HCT116 (cell line): ENCODE measurements around the gene EMC10. TPM values are rescaled to one million over a fixed set of nuclear protein-coding genes. Genes with fewer than 3 reads are reported as not detected.

ENCODE experiments used
- ATAC-seq: fragments of 200-7000 bp; cut with Tn5 transposase; 2 replicates; pipeline ENCODE4 v1.9.1; 2020; ENCODE audit warnings: mild to moderate bottlenecking, moderate library complexity
- BruUV-seq: library from RNA; stranded (reverse); fragments of 400-500 nt; replicated peaks from 2 replicates; lab custom pipeline; 2021; lab: Mats Ljungman, UMichigan
- CTCF ChIA-PET: fragments of 300-600 bp; sonication (Branson Sonifier 250); formaldehyde crosslinking; loops from one replicate; lab custom pipeline; 2021; ENCODE audit warnings: antibody characterized with exemption; lab: Charles Lee
- POLR2A ChIA-PET: fragments of 300-600, 350-600 bp; sonication (Branson Sonifier 250); formaldehyde crosslinking; loops from one replicate; lab custom pipeline; 2021; ENCODE audit warnings: antibody characterized with exemption; lab: Charles Lee
- RAD21 ChIA-PET, 2 experiments: fragments of 300-600 bp; sonication (Branson Sonifier 250); formaldehyde crosslinking; loops; one replicate each; lab custom pipeline; 2023; ENCODE audit warnings: low total read pairs in 2 of 2; ENCODE audit not compliant: uncharacterized antibody in 2 of 2, unreplicated experiment in 2 of 2, low non-redundant PET in 1 of 2; lab: Charles Lee
- DNase-seq: peaks from one replicate; pipeline ENCODE4 v3.0.0-alpha.2; 2010; ENCODE audit warnings: low read depth, low spot score
- H2AFZ ChIP-seq: fragments of 200-600 bp; shearing (Covaris generic), sonication (generic); 2 replicates; pipeline ENCODE4 v1.6.1; 2017; ENCODE audit warnings: low read depth, mixed run types, mixed read lengths, antibody characterized with exemption, low read length; ENCODE audit not compliant: poor library complexity, severe bottlenecking
- H3K27ac ChIP-seq: 2 replicates; pipeline ENCODE4 v1.5.1; 2012; ENCODE audit warnings: low read depth, low read length
- H3K27me3 ChIP-seq: fragments of 200-600 bp; sonication (generic); 2 replicates; pipeline ENCODE4 v1.6.1; 2016; ENCODE audit warnings: mixed run types, low read length, mixed read lengths; ENCODE audit not compliant: insufficient read depth
- H3K36me3 ChIP-seq, 2 experiments: fragments of 200-500 bp in 1 of 2; fragments of 200-600 bp in 1 of 2; sonication (Bioruptor generic) in 1 of 2; sonication (generic) in 1 of 2; 2 replicates each; pipeline versions ENCODE4 v1.5.1 to v1.6.1; 2014 to 2016; ENCODE audit warnings: low read length in 2 of 2, inconsistent platforms in 1 of 2, mixed read lengths in 1 of 2, mixed run types in 1 of 2; ENCODE audit not compliant: insufficient read depth in 2 of 2, control insufficient read depth in 1 of 2
- H3K4me1 ChIP-seq, 2 experiments: fragments of 200-600 bp in 1 of 2; sonication (generic) in 1 of 2; 2 replicates each; pipeline versions ENCODE4 v1.5.1 to v1.6.1; 2012 to 2017; ENCODE audit warnings: low read length in 2 of 2, inconsistent platforms in 1 of 2, mild to moderate bottlenecking in 1 of 2, mixed read lengths in 1 of 2, mixed run types in 1 of 2, moderate library complexity in 1 of 2; ENCODE audit not compliant: insufficient read depth in 2 of 2, control insufficient read depth in 1 of 2
- H3K4me2 ChIP-seq: fragments of 200-600 bp; sonication (generic); 2 replicates; pipeline ENCODE4 v1.6.1; 2017; ENCODE audit warnings: mixed run types, low read length, mixed read lengths
- H3K4me3 ChIP-seq, 2 experiments: fragments of 200-600 bp in 1 of 2; sonication (generic) in 1 of 2; replicated peaks in 1 of 2; 2 replicates each; pipeline ENCODE4 v1.5.1; 2011 to 2016; ENCODE audit warnings: low read length in 2 of 2, control low read depth in 1 of 2, low read depth in 1 of 2, mild to moderate bottlenecking in 1 of 2, mixed read lengths in 1 of 2, mixed run types in 1 of 2
- H3K79me2 ChIP-seq: fragments of 200-600 bp; sonication (generic); 2 replicates; pipeline ENCODE4 v1.6.1; 2017; ENCODE audit warnings: mild to moderate bottlenecking, mixed run types, low read length, moderate library complexity, mixed read lengths; ENCODE audit not compliant: insufficient read depth
- H3K9ac ChIP-seq: fragments of 200-600 bp; sonication (generic); 2 replicates; pipeline ENCODE4 v1.6.1; 2016; ENCODE audit warnings: low read length, mixed read lengths
- H3K9me2 ChIP-seq: fragments of 200-600 bp; sonication (generic), shearing (Covaris generic); 2 replicates; pipeline ENCODE4 v1.6.1; 2017; ENCODE audit warnings: mixed run types, mild to moderate bottlenecking, moderate library complexity; ENCODE audit not compliant: insufficient read depth
- H3K9me3 ChIP-seq, 2 experiments: fragments of 200-500 bp in 1 of 2; fragments of 200-600 bp in 1 of 2; sonication (Bioruptor generic) in 1 of 2; sonication (generic) in 1 of 2; 2 replicates each; pipeline ENCODE4 v1.6.1; 2014 to 2017; ENCODE audit warnings: low read length in 2 of 2, mixed read lengths in 2 of 2, inconsistent platforms in 1 of 2, low read depth in 1 of 2, mild to moderate bottlenecking in 1 of 2, mixed run types in 1 of 2, moderate library complexity in 1 of 2; ENCODE audit not compliant: control insufficient read depth in 1 of 2, insufficient read depth in 1 of 2
- H4K20me1 ChIP-seq: fragments of 200-600 bp; sonication (generic), shearing (Covaris generic); 2 replicates; pipeline ENCODE4 v1.6.1; 2017; ENCODE audit warnings: mixed run types, mild to moderate bottlenecking, moderate library complexity; ENCODE audit not compliant: insufficient read depth
- CEBPB ChIP-seq: IDR thresholded peaks from 2 replicates; pipeline ENCODE4 v1.6.1; 2012; ENCODE audit warnings: low read depth
- CTCF ChIP-seq, 3 experiments: fragments of 200-600 bp in 1 of 3; sonication (generic) in 1 of 3; IDR thresholded peaks in 2 of 3; conservative IDR thresholded peaks in 1 of 3; 2 replicates each; pipeline ENCODE4 v1.5.1; 2012 to 2017; ENCODE audit warnings: low read depth in 2 of 3, low read length in 2 of 3, antibody characterized with exemption in 1 of 3, borderline replicate concordance in 1 of 3, control low read depth in 1 of 3, mild to moderate bottlenecking in 1 of 3, mixed read lengths in 1 of 3, mixed run types in 1 of 3, moderate library complexity in 1 of 3; ENCODE audit not compliant: insufficient read depth in 1 of 3
- EZH2phosphoT487 ChIP-seq: fragments of 200-600 bp; IDR thresholded peaks from 2 replicates; pipeline ENCODE4 v1.6.1; 2018; ENCODE audit warnings: antibody characterized with exemption, borderline replicate concordance
- FOSL1 ChIP-seq: IDR thresholded peaks from 2 replicates; pipeline ENCODE4 v1.6.1; 2012; ENCODE audit warnings: low read depth
- POLR2A ChIP-seq: IDR thresholded peaks from 2 replicates; pipeline ENCODE4 v1.7.0; 2011; ENCODE audit warnings: borderline replicate concordance; ENCODE audit not compliant: insufficient read depth, insufficient read length; ENCODE audit errors: extremely low read depth
- POLR2AphosphoS5 ChIP-seq: IDR thresholded peaks from 2 replicates; pipeline ENCODE4 v1.6.1; 2011; ENCODE audit warnings: mild to moderate bottlenecking, low read depth, low read length, moderate library complexity
- SRF ChIP-seq: IDR thresholded peaks from 2 replicates; pipeline ENCODE4 v1.6.1; 2012; ENCODE audit warnings: low read depth
- TCF7L2 ChIP-seq: IDR thresholded peaks from 2 replicates; pipeline ENCODE4 v1.7.0; 2011; ENCODE audit warnings: borderline replicate concordance, inconsistent platforms; ENCODE audit not compliant: insufficient read depth, insufficient read length; ENCODE audit errors: extremely low read depth
- ZFX ChIP-seq: fragments of 450-650 bp; IDR thresholded peaks from 2 replicates; pipeline ENCODE4 v1.6.1; 2017
- ZNF274 ChIP-seq: fragments of 200-500 bp; sonication (Bioruptor generic); IDR thresholded peaks from 2 replicates; pipeline ENCODE4 v1.6.1; 2014; ENCODE audit warnings: mild to moderate bottlenecking, low read depth, low read length, inconsistent platforms
- intact Hi-C: fragments of 100-400 bp; cut with micrococcal nuclease; formaldehyde crosslinking; loops from 2 replicates; pipeline ENCODE4 v1.10.0; 2022
- total RNA-seq: library from RNA; stranded (reverse); gene quantifications from one replicate; pipeline ENCODE4 v1.2.1, GENCODE V29; 2021; ENCODE audit not compliant: unreplicated experiment
- TF ChIP-seq, protein P1 (sequence below): IDR thresholded peaks from 2 replicates; pipeline ENCODE4 v1.6.1; 2012
- TF ChIP-seq, protein P2 (sequence below): IDR thresholded peaks from 2 replicates; pipeline ENCODE4 v1.6.1; 2011; ENCODE audit warnings: mild to moderate bottlenecking, low read length, moderate library complexity; ENCODE audit not compliant: insufficient replicate concordance; ENCODE audit errors: extremely low read depth

EMC10 gene
- total RNA-seq, 1 experiment from 2014 or later, result 92.4 TPM

DNA sequence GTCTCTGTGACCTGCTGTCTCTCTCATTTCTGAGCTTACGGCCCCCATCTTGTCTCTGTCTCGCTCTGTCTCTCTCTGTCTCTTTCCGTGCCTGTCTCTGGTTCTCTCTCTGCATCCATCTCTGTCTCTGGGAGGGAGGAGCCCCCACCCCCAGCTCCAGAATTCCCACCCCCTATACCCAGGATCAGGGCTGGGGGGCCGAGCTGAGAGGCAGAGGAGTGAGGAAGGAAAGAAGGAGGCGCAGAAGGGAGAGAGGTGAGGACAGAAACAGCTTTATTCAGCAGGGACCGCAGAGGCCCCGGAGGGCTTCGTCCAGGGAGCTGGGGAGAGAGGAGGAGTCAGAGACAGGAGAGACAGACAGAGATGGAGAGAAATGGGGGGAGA is 20.7 kb downstream of the EMC10 start:
- no peaks in the 10 kb centered on the region for H3K27me3 ChIP-seq
- intact Hi-C loops, result no loop called here
- DNase-seq (no peak), ATAC-seq (no peak)
- no peak for TF ChIP-seq POLR2AphosphoS5
- no peak for TF ChIP-seq ZNF274
- TF ChIP-seq TCF7L2, result no peak
- TF ChIP-seq FOSL1, result no peak
- no peak for TF ChIP-seq CEBPB
- TF ChIP-seq, protein P1, sequence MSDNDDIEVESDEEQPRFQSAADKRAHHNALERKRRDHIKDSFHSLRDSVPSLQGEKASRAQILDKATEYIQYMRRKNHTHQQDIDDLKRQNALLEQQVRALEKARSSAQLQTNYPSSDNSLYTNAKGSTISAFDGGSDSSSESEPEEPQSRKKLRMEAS, result no peak
- TF ChIP-seq, protein P2, sequence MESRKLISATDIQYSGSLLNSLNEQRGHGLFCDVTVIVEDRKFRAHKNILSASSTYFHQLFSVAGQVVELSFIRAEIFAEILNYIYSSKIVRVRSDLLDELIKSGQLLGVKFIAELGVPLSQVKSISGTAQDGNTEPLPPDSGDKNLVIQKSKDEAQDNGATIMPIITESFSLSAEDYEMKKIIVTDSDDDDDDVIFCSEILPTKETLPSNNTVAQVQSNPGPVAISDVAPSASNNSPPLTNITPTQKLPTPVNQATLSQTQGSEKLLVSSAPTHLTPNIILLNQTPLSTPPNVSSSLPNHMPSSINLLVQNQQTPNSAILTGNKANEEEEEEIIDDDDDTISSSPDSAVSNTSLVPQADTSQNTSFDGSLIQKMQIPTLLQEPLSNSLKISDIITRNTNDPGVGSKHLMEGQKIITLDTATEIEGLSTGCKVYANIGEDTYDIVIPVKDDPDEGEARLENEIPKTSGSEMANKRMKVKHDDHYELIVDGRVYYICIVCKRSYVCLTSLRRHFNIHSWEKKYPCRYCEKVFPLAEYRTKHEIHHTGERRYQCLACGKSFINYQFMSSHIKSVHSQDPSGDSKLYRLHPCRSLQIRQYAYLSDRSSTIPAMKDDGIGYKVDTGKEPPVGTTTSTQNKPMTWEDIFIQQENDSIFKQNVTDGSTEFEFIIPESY, result no peak
- TF ChIP-seq CTCF (IDR thresholded peaks at IDR 0.05 in 2 of 3, conservative IDR thresholded peaks at IDR 0.05 in 1 of 3; ENCODE audit: borderline replicate concordance in 1 of 3, insufficient read depth in 1 of 3, low read depth in 2 of 3, low read length in 2 of 3), result no peak
- TF ChIP-seq ZFX, result no peak
- no peak for TF ChIP-seq POLR2A
- TF ChIP-seq SRF, result no peak
- no peak for TF ChIP-seq EZH2phosphoT487
- H3K36me3 ChIP-seq, result no peaks in the 10 kb centered on the region
- H3K9ac ChIP-seq, result no peak overlapping the region
- H4K20me1 ChIP-seq, result no peaks in the 10 kb centered on the region
- peaks cover 4 to 21% of the 10 kb centered on the region in 2 experiments; a peak in 3 of 4 replicates for H3K4me1 ChIP-seq
- ChIA-PET CTCF (interaction anchor here (0.7 kb wide), 1 partner anchor 1187 kb away, joined by 3 read pairs; no protein-coding TSS in a partner anchor), RAD21 (no interaction called here), POLR2A (no interaction called here)
- H3K27ac ChIP-seq, result no peak overlapping the region
- H3K9me3 ChIP-seq, result no peaks in the 10 kb centered on the region
- no peaks in the 10 kb centered on the region for H3K79me2 ChIP-seq
- H3K4me2 ChIP-seq, result no peak overlapping the region
- H3K9me2 ChIP-seq, result no peaks in the 10 kb centered on the region
- BruUV-seq, result no TSS peak
- H2AFZ ChIP-seq, result no peak overlapping the region
- H3K4me3 ChIP-seq, result no peak overlapping the region
